ENCODE measurements around the gene FRY. TPM values are rescaled to one million over a fixed set of nuclear protein-coding genes. Genes with fewer than 3 reads are reported as not detected.

The FRY gene
- total RNA-seq, 2 experiments from 2014 or later, result 0.47 to 1.4 TPM

GRCh38 chr13:32124743-32125142 lies 93.2 kb downstream of the FRY start:
- DNase-seq (no peak), ATAC-seq (no peak)
- no peaks in the 10 kb centered on the region for H3K9me3 Mint-ChIP-seq (ENCODE audit: insufficient read depth)
- no peaks in the 10 kb centered on the region for H3K36me3 Mint-ChIP-seq (ENCODE audit: low read depth)
- H3K27ac Mint-ChIP-seq, result no peak overlapping the region
- no peaks in the 10 kb centered on the region for H3K4me1 Mint-ChIP-seq (ENCODE audit: low read depth)
- ChIA-PET POLR2A (interaction anchor here (0.6 kb wide), 1 partner anchor 649 kb away, joined by 3 read pairs; no protein-coding TSS in a partner anchor), CTCF (no interaction called here)
- H3K4me3 Mint-ChIP-seq, result no peak overlapping the region
- no peaks in the 10 kb centered on the region for H3K27me3 Mint-ChIP-seq (ENCODE audit: low read depth)

DNA sequence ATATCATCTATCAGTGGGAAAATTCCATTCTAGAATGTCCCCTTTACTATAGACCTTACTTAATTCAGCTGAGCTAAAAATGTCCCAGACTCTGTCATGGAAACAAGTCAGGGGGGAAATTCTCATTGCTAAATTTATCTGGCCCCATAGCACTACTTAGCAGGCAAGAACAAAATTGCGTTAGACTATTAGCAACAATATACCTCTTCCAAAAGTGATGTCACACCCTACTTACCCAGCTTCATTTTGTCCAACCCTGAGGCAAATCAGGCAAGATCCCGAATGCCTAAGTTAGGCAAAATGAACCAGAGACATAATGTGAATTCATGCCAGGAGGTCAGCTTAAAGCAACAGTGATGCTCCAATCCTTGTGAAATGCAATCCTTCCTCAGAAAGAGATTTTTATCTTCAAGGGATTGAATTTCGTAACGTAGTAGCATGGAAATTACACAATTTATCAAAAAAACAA lies 93.7 kb downstream of the FRY start:
- ATAC-seq (no peak), DNase-seq (no peak)
- ChIA-PET CTCF (no interaction called here), POLR2A (interaction anchor here (0.6 kb wide), 1 partner anchor 649 kb away, joined by 3 read pairs; no protein-coding TSS in a partner anchor)
- Mint-ChIP-seq H3K9me3 (ENCODE audit: insufficient read depth) (no peaks in the 10 kb centered on the region), H3K27ac (no peak overlapping the region), H3K4me1 (ENCODE audit: low read depth) (no peaks in the 10 kb centered on the region), H3K36me3 (ENCODE audit: low read depth) (no peaks in the 10 kb centered on the region), H3K4me3 (no peak overlapping the region), H3K27me3 (ENCODE audit: low read depth) (no peaks in the 10 kb centered on the region)

DNA sequence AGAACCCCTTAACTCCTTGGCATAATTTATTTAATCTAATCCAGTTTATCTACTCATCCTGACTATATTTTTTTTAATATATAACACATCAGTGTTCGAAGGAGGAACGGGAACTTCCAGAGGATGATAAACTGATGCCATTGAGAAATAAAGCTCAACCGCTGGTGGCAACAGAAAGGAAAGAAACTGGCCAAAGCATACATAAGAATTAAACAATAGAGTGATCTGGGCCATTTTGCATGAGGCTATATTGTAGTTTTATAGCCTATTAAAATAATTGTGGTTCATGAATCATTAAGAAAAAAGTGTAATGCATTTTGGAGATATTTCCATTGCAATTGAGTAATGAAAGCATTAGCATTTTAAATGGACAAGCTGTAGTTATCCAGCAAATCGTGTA lies 94.2 kb downstream of the FRY start:
- CTCF ChIA-PET, result no interaction called here
- no peaks in the 10 kb centered on the region for H3K36me3 Mint-ChIP-seq (ENCODE audit: low read depth)

GRCh38 chr13:32126278-32126677 lies 94.7 kb downstream of the FRY start:
- H3K9me3 Mint-ChIP-seq (ENCODE audit: insufficient read depth), result no peaks in the 10 kb centered on the region
- H3K4me3 Mint-ChIP-seq, result no peak overlapping the region
- ATAC-seq (no peak), DNase-seq (no peak)
- H3K4me1 Mint-ChIP-seq (ENCODE audit: low read depth), result no peaks in the 10 kb centered on the region
- no peaks in the 10 kb centered on the region for H3K36me3 Mint-ChIP-seq (ENCODE audit: low read depth)
- H3K27me3 Mint-ChIP-seq (ENCODE audit: low read depth), result no peaks in the 10 kb centered on the region
- ChIA-PET POLR2A (no interaction called here), CTCF (no interaction called here)
- no peak overlapping the region for H3K27ac Mint-ChIP-seq

More for the DNA sequence above, 94.2 kb downstream of the FRY start:
- no peaks in the 10 kb centered on the region for H3K27me3 Mint-ChIP-seq (ENCODE audit: low read depth)
- no peak overlapping the region for H3K4me3 Mint-ChIP-seq
- no peaks in the 10 kb centered on the region for H3K9me3 Mint-ChIP-seq (ENCODE audit: insufficient read depth)
- POLR2A ChIA-PET, result no interaction called here
- no peak for DNase-seq
- no peaks in the 10 kb centered on the region for H3K4me1 Mint-ChIP-seq (ENCODE audit: low read depth)
- H3K27ac Mint-ChIP-seq, result no peak overlapping the region
- no peak for ATAC-seq

- H3K27ac Mint-ChIP-seq, result no peak overlapping the region
- H3K27me3 Mint-ChIP-seq (ENCODE audit: low read depth), result no peaks in the 10 kb centered on the region
- H3K4me3 Mint-ChIP-seq, result no peak overlapping the region
- H3K9me3 Mint-ChIP-seq (ENCODE audit: insufficient read depth), result no peaks in the 10 kb centered on the region
- ATAC-seq (no peak), DNase-seq (no peak)
- ChIA-PET POLR2A (no interaction called here), CTCF (no interaction called here)
- H3K36me3 Mint-ChIP-seq (ENCODE audit: low read depth), result no peaks in the 10 kb centered on the region
- no peaks in the 10 kb centered on the region for H3K4me1 Mint-ChIP-seq (ENCODE audit: low read depth)
These were observed 95.2 kb downstream of the FRY start for GRCh38 chr13:32126756-32127155.

DNA sequence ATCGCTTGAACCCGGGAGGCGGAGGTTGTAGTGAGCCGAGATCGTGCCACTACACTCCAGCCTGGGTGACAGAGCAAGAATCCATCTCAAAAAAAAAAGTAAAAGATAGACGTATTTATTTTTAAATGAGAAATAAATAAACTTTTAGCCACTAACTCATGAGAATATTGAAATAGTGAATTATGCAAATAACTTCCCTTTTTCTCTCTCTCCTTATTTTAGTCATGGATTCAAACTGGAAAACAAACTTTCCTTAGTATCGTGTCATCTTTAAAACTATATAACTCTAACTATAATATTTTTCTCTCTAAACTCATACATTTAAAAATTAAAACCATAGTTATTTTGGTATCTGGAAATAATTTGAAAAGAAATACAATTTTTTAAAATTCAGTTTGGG lies 96.1 kb downstream of the FRY start:
- DNase-seq (no peak), ATAC-seq (no peak)
- no peak overlapping the region for H3K4me3 Mint-ChIP-seq
- H3K36me3 Mint-ChIP-seq (ENCODE audit: low read depth), result no peaks in the 10 kb centered on the region
- POLR2A ChIA-PET, result no interaction called here
- no peaks in the 10 kb centered on the region for H3K4me1 Mint-ChIP-seq (ENCODE audit: low read depth)
- H3K9me3 Mint-ChIP-seq (ENCODE audit: insufficient read depth), result no peaks in the 10 kb centered on the region
- CTCF ChIA-PET, result no interaction called here
- no peaks in the 10 kb centered on the region for H3K27me3 Mint-ChIP-seq (ENCODE audit: low read depth)
- no peak overlapping the region for H3K27ac Mint-ChIP-seq

GRCh38 chr13:32134241-32135055 lies 102.9 kb downstream of the FRY start:
- Mint-ChIP-seq H3K27me3 (ENCODE audit: low read depth) (no peaks in the 10 kb centered on the region), H3K4me1 (ENCODE audit: low read depth) (no peaks in the 10 kb centered on the region), H3K4me3 (no peak overlapping the region), H3K9me3 (ENCODE audit: insufficient read depth) (no peaks in the 10 kb centered on the region), H3K27ac (no peak overlapping the region), H3K36me3 (ENCODE audit: low read depth) (no peaks in the 10 kb centered on the region)
- DNase-seq (no peak), ATAC-seq (no peak)
- ChIA-PET CTCF (no interaction called here), POLR2A (no interaction called here)

DNA sequence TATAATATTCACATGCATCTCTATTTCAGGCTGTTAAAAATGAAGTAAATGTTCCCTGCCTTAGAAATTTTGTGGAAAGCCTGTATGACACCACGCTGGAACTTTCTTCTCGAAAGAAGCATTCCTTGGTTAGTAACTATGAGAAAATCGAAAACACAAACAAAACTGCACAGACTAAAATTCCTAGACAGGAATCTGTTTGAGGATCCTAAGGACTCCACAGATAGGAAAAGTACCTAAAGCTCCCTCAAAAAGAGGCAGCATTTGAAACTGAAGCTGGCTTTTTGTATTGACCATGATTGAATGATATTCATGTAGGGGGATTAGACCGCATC lies 103.4 kb downstream of the FRY start:
- H3K36me3 Mint-ChIP-seq (ENCODE audit: low read depth), result no peaks in the 10 kb centered on the region
- no peaks in the 10 kb centered on the region for H3K27me3 Mint-ChIP-seq (ENCODE audit: low read depth)
- H3K4me1 Mint-ChIP-seq (ENCODE audit: low read depth), result no peaks in the 10 kb centered on the region
- ChIA-PET POLR2A (no interaction called here), CTCF (no interaction called here)
- no peak overlapping the region for H3K27ac Mint-ChIP-seq
- H3K4me3 Mint-ChIP-seq, result no peak overlapping the region
- DNase-seq (no peak), ATAC-seq (no peak)
- H3K9me3 Mint-ChIP-seq (ENCODE audit: insufficient read depth), result no peaks in the 10 kb centered on the region

- ChIA-PET CTCF (no interaction called here), POLR2A (no interaction called here)
- DNase-seq (no peak), ATAC-seq (no peak)
- Mint-ChIP-seq H3K27ac (no peak overlapping the region), H3K9me3 (ENCODE audit: insufficient read depth) (no peaks in the 10 kb centered on the region), H3K27me3 (ENCODE audit: low read depth) (no peaks in the 10 kb centered on the region), H3K36me3 (ENCODE audit: low read depth) (no peaks in the 10 kb centered on the region), H3K4me3 (no peak overlapping the region), H3K4me1 (ENCODE audit: low read depth) (no peaks in the 10 kb centered on the region)
These were observed 104.1 kb downstream of the FRY start for GRCh38 chr13:32135655-32136054.

DNA sequence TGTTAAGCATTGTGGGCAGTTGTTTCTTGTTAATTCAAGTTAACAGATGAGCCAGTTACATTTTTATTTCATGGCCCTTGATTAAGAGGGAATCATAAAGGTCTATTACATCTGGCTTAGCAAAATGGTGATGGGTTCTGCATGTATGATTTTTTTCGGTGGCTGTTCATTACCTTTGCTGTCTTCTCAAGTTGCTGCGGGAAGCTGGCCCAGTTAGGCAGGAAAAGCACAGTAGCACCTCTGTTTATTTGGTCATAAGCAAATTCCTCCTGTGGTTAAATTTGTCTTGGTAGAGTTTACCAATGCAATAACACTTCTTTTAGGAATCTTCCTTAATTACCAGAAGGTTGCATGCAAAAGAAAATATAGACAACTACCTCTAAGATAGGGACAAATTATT lies 104.5 kb downstream of the FRY start:
- Mint-ChIP-seq H3K4me3 (no peak overlapping the region), H3K27ac (no peak overlapping the region), H3K36me3 (ENCODE audit: low read depth) (no peaks in the 10 kb centered on the region), H3K4me1 (ENCODE audit: low read depth) (no peaks in the 10 kb centered on the region), H3K27me3 (ENCODE audit: low read depth) (no peaks in the 10 kb centered on the region), H3K9me3 (ENCODE audit: insufficient read depth) (no peaks in the 10 kb centered on the region)
- no peak for ATAC-seq
- no peak for DNase-seq
- ChIA-PET CTCF (no interaction called here), POLR2A (no interaction called here)

- CTCF ChIA-PET, result no interaction called here
These were observed 105.1 kb downstream of the FRY start for GRCh38 chr13:32136716-32137115.

DNA sequence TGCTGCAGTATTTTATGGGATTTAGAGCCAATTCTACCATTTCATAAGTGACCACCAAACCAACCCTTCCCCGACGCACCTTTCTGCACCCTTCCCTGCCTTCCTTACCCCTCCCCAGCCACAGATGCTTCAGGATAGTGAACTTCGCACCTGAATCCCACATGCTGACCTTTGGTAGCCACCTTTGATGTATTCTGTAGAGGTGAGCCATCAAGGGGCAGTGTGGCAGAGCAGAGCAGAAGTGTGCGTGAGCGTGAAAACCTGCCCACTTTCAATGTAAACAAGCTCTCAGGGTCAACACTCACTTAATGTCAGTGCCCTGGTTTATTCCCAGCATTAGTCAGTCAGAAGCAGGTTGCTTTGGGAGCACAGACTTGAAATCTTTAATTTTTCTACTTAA lies 107.7 kb downstream of the FRY start:
- Mint-ChIP-seq H3K27ac (no peak overlapping the region), H3K27me3 (ENCODE audit: low read depth) (no peaks in the 10 kb centered on the region), H3K9me3 (ENCODE audit: insufficient read depth) (no peaks in the 10 kb centered on the region), H3K4me1 (ENCODE audit: low read depth) (no peaks in the 10 kb centered on the region), H3K36me3 (ENCODE audit: low read depth) (no peaks in the 10 kb centered on the region), H3K4me3 (no peak overlapping the region)
- CTCF ChIA-PET, result no interaction called here
- POLR2A ChIA-PET, result no interaction called here
- ATAC-seq, result no peak
- DNase-seq, result no peak

More at GRCh38 chr13:32136716-32137115, 105.1 kb downstream of the FRY start:
- H3K27me3 Mint-ChIP-seq (ENCODE audit: low read depth), result no peaks in the 10 kb centered on the region
- no peak overlapping the region for H3K27ac Mint-ChIP-seq
- DNase-seq (no peak), ATAC-seq (no peak)
- no peak overlapping the region for H3K4me3 Mint-ChIP-seq
- H3K9me3 Mint-ChIP-seq (ENCODE audit: insufficient read depth), result no peaks in the 10 kb centered on the region
- POLR2A ChIA-PET, result no interaction called here
- no peaks in the 10 kb centered on the region for H3K36me3 Mint-ChIP-seq (ENCODE audit: low read depth)
- H3K4me1 Mint-ChIP-seq (ENCODE audit: low read depth), result no peaks in the 10 kb centered on the region

DNA sequence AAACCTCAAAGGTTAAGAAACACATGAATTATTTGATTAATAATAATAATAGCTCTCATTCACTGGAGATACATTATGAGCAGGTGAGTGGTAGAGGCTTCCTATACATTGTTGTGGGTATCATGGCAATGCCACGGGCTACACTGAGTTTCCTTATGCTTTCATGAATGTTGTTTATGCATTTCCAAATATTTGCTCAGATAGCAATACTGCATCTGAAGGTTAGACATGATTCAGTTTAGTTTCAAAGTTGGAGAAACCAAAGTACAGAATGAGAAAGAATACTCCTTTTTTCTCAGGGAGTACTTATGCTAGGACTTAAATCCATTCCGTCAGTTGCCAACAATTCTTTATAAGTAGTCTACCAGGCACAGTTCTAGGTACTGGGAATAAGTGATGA lies 108.5 kb downstream of the FRY start:
- Mint-ChIP-seq H3K4me1 (ENCODE audit: low read depth) (no peaks in the 10 kb centered on the region), H3K9me3 (ENCODE audit: insufficient read depth) (no peaks in the 10 kb centered on the region), H3K36me3 (ENCODE audit: low read depth) (no peaks in the 10 kb centered on the region), H3K27ac (no peak overlapping the region), H3K4me3 (no peak overlapping the region), H3K27me3 (ENCODE audit: low read depth) (no peaks in the 10 kb centered on the region)
- POLR2A ChIA-PET, result no interaction called here
- no peak for ATAC-seq
- DNase-seq, result no peak
- CTCF ChIA-PET, result no interaction called here

All from activated CD8-positive, alpha-beta T cell treated with anti-CD3 and anti-CD28 coated beads, Interleukin-2, amount 10 ng/mL, durations not matched to agents 7 days and 5 days (primary cell).